ENCODE measurements around the gene DNAH9. TPM values are rescaled to one million over a fixed set of nuclear protein-coding genes. Genes with fewer than 3 reads are reported as not detected.

The DNAH9 gene
- total and polyA plus RNA-seq, 12 donors, result 0.06 to 0.10 TPM; not detected in 10

- Histone ChIP-seq H3K27ac (peak overlapping the region in 5 of 10 donors; percentile 3 to 36 (median 25)), H3K27me3 (peaks cover 0 to 7% (median 0%) of the 10 kb centered on the region in 7 donors), H3K36me3 (no peaks in the 10 kb centered on the region), H3K4me3 (no peak overlapping the region), H3K9me3 (no peaks in the 10 kb centered on the region), H3K4me1 (peaks cover 0 to 6% (median 0%) of the 10 kb centered on the region in 9 donors)
- ATAC-seq (peak in 6 of 8 donors; percentile 42 to 81 (median 66)), DNase-seq (no peak)
- intact Hi-C loops (cut with DNase I), result no loop called here
- TF ChIP-seq, protein P1, sequence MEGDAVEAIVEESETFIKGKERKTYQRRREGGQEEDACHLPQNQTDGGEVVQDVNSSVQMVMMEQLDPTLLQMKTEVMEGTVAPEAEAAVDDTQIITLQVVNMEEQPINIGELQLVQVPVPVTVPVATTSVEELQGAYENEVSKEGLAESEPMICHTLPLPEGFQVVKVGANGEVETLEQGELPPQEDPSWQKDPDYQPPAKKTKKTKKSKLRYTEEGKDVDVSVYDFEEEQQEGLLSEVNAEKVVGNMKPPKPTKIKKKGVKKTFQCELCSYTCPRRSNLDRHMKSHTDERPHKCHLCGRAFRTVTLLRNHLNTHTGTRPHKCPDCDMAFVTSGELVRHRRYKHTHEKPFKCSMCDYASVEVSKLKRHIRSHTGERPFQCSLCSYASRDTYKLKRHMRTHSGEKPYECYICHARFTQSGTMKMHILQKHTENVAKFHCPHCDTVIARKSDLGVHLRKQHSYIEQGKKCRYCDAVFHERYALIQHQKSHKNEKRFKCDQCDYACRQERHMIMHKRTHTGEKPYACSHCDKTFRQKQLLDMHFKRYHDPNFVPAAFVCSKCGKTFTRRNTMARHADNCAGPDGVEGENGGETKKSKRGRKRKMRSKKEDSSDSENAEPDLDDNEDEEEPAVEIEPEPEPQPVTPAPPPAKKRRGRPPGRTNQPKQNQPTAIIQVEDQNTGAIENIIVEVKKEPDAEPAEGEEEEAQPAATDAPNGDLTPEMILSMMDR (IDR thresholded peaks at IDR 0.05), result no peak
- 72% methylated on average over 11 of the region's 11 CpGs for WGBS, 2 donors
These were observed 255.3 kb downstream of the DNAH9 start for GRCh38 chr17:11853321-11854151.

DNA sequence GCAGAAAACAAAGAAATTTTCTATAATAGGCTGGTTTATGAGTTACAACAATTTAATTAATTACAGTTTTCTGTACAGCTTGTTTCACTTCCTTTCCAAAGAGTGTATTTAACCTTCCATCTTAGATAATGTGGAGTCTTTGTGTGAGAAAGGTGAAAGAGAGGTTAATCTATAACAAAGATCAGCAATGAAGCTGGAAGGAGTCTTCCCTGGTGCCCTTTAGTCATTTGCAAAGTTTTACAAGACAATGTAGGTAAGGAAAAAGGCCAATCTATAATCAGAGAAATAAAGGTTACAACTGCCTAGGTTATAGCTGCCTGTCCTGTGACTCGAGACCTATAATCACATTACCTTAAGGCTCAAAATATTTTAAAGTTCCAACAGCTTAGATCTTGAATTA, 257.0 kb downstream of the DNAH9 start:
- ATAC-seq (no peak), DNase-seq (no peak)
- H3K9me3 ChIP-seq, result no peaks in the 10 kb centered on the region
- no peak overlapping the region for H3K27ac ChIP-seq
- intact Hi-C loops (cut with DNase I), result no loop called here
- TF ChIP-seq, protein P1 (IDR thresholded peaks at IDR 0.05), result no peak
- no peaks in the 10 kb centered on the region for H3K27me3 ChIP-seq
- 87 to 92% methylated on average over 1 of the region's 1 CpG for WGBS, 2 donors
- H3K36me3 ChIP-seq, result no peaks in the 10 kb centered on the region
- H3K4me1 ChIP-seq, result peaks cover 0 to 6% (median 0%) of the 10 kb centered on the region in 9 donors
- no peak overlapping the region for H3K4me3 ChIP-seq

GRCh38 chr17:11857006-11857405, 258.7 kb downstream of the DNAH9 start:
- WGBS, 2 donors, result 94% methylated on average over 4 of the region's 4 CpGs
- TF ChIP-seq, protein P1 (IDR thresholded peaks at IDR 0.05), result no peak
- Histone ChIP-seq H3K4me1 (peaks cover 0 to 6% (median 0%) of the 10 kb centered on the region in 9 donors), H3K9me3 (no peaks in the 10 kb centered on the region), H3K27me3 (no peaks in the 10 kb centered on the region), H3K27ac (no peak overlapping the region), H3K36me3 (no peaks in the 10 kb centered on the region), H3K4me3 (no peak overlapping the region)
- intact Hi-C loops (cut with DNase I), result no loop called here
- no peak for DNase-seq
- no peak for ATAC-seq

DNA sequence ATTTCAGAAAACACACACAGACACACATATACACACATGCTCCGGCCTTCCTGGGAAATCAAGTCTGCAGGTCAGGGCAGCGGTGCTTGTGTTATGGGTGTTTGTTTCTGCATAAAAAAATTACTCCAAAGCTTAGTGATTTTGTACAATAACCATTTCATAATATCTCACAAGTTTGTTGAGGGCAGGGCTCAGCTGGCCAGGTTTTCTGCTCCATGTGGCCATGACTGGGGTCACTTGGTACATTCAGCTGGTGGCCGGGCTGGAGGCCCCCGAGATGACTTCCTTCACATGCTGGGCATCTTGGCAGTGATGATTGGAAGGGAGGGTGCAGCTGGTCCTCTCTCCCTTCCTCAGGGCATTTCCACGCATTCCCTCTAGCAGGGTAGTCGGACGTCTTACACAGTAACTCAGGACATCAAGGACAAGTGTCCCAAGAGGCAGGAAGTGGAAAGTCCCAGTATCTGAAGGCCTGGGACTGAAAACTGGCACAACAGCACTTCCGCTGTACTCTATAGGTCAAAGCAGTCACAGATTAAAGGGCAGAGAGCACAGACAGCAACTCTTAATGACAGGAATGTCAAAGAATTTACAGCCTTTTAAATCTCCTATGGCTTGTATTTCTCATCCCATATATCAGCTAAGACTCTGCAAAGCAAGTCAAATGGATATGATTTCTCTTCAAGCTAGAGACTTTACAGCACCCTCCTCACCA, 271.6 kb downstream of the DNAH9 start:
- WGBS, 2 donors, result 78 to 79% methylated on average over 8 of the region's 8 CpGs
- no peaks in the 10 kb centered on the region for H3K36me3 ChIP-seq
- no peak for DNase-seq
- no peak overlapping the region for H3K4me3 ChIP-seq
- H3K27me3 ChIP-seq, result no peaks in the 10 kb centered on the region
- ATAC-seq, result no peak
- intact Hi-C loops (cut with DNase I), result loop anchor here in 1 of 10 donors (10.0 kb wide), 1 partner anchor 55 kb away; no protein-coding TSS in a partner anchor
- H3K9me3 ChIP-seq, result peaks cover 0 to 32% (median 0%) of the 10 kb centered on the region in 11 donors
- H3K4me1 ChIP-seq, result no peaks in the 10 kb centered on the region
- H3K27ac ChIP-seq, result no peak overlapping the region
- TF ChIP-seq, protein P1 (IDR thresholded peaks at IDR 0.05), result no peak
